ENCODE data around the gene C1R. TPM values are rescaled to one million over a fixed set of nuclear protein-coding genes. Genes with fewer than 3 reads are reported as not detected.
"Not testable (repeated sequence)": the region's sequence is repeated elsewhere in the genome, so short reads cannot be mapped to it uniquely, and the experiment has no call there.

The C1R gene
- total and polyA plus RNA-seq, 8 donors = 69.3 to 693 (median 87.1) TPM

DNA sequence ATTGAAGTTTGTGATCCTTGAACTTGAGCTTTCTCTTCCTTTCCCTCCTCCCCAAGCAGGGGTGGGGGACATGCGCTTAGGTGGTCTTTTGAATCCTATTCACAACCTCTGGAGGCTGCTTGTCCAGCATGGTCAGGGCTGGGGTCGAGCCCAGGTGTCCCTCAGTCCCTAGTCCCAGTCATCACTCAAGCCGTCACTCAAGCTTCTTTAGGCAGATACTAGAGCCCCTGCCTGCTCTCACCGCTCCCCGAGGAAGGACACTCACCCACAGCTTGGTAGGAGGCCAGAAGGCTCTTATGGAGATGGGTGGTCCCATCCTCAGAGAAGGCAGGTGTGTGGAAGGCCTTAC lies 17.3 kb upstream of the C1R start:
- peaks cover 12 to 70% of the 10 kb centered on the region in 2 donors for H3K4me1 ChIP-seq
- H3K36me3 ChIP-seq = peaks cover 0 to under 1% of the 10 kb centered on the region in 2 donors
- no peaks in the 10 kb centered on the region for H3K27me3 ChIP-seq
- H3K4me3 ChIP-seq = peak overlapping the region; percentile 35 to 70
- no peak for ATAC-seq
- intact Hi-C loops (cut with DNase I) = no loop called here
- peak overlapping the region; percentile 90 to 97 for H3K27ac ChIP-seq
- TF ChIP-seq, protein P1, sequence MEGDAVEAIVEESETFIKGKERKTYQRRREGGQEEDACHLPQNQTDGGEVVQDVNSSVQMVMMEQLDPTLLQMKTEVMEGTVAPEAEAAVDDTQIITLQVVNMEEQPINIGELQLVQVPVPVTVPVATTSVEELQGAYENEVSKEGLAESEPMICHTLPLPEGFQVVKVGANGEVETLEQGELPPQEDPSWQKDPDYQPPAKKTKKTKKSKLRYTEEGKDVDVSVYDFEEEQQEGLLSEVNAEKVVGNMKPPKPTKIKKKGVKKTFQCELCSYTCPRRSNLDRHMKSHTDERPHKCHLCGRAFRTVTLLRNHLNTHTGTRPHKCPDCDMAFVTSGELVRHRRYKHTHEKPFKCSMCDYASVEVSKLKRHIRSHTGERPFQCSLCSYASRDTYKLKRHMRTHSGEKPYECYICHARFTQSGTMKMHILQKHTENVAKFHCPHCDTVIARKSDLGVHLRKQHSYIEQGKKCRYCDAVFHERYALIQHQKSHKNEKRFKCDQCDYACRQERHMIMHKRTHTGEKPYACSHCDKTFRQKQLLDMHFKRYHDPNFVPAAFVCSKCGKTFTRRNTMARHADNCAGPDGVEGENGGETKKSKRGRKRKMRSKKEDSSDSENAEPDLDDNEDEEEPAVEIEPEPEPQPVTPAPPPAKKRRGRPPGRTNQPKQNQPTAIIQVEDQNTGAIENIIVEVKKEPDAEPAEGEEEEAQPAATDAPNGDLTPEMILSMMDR (IDR thresholded peaks at IDR 0.05) = no peak
- DNase-seq = peak in 1 of 4 donors; percentile 50
- H3K9me3 ChIP-seq = no peaks in the 10 kb centered on the region

DNA sequence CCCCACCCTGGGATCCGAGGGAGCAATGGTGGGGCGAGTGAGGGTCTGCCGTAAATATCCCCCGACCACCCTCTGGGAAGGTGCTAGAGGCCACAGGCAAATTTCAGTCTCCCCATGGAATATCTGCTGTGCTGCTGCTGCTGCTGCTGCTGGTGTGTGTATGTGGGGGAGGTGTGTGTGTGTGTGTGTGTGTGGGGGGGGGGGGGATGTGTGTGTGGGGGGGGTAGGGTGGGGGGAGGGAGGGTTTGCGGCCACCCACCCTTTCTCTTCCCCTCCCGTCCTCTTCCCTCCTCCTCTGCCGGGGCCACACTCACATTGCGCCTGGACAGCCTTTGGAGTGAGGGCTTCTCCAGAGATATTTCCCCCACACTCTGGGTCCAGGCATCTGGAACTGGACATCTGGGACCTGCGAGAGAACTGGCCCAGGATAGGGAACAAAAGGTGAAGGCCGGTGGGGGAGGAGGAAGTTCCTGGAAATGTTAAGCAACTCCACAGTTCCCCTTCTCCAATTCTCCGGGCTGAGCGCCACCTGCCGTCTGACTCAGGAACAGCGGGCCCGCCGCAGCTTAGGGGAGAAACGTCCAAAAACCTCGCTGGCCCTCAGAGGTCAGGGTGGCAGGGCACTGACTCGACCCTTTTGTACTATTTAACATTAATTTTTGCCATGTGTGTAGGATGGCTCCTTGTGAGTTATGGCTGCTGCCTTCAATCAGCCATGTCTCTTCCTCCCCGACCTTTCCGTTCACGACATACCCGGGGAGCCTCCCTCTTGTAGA lies 16.7 kb upstream of the C1R start, which contains the start of gene C1RL:
Gene C1RL, minus strand, starts transcription at position 419 of the 776 bp plus-strand sequence. Its CDS starts 34 bp downstream, at position 385.
- intact Hi-C loops (cut with DNase I) = no loop called here

DNA sequence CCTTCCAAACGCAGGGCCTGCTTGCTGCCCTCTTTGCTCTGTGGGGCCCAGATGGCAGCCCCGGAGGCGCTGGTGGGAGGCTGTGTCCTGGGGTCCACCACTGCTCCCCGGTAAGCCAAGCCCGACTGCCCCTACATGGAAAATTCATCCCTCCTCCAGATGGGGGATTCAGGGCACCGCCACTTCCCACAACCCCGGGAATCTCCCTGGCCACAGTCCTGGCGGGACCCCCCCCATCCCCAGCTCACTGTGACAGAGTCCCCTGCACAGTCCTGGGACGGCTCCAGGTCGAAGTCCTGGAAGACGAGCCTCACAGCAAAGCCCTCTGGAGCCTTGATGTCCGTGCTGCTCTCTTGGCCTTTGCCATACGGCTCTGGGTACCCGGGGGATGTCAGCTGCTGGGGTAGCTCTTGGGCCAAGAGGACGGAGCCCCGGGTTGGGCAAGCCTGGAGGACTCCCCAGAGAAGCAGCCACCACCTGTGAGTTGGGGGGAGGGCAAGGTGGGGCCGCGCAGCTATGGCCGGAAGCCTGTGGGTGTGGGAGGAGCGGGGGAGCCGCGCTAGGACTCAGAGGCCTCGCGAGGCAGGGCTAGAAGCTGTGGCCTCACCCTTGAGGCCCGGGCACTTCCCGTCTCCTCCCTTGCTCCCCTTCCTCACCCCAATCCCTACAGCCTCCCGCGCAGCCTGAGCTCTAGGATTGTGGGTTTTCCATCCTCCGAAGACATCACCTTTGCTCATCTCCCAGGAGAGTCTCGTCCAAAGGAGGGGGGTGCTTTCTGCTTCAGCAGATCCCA lies 16.0 kb upstream of the C1R start:
- intact Hi-C loops (cut with DNase I) = no loop called here
- peak; percentile 91 for ATAC-seq
- TF ChIP-seq, protein P1 (IDR thresholded peaks at IDR 0.05) = no peak
- peaks cover 12 to 64% of the 10 kb centered on the region in 2 donors for H3K4me1 ChIP-seq
- peak; percentile 70 to 96 (median 83) for DNase-seq
- H3K27me3 ChIP-seq = no peaks in the 10 kb centered on the region
- peak overlapping the region; percentile 90 to 97 for H3K27ac ChIP-seq
- H3K9me3 ChIP-seq = no peaks in the 10 kb centered on the region
- H3K4me3 ChIP-seq = peak overlapping the region; percentile 35 to 70
- peaks cover 0 to 13% of the 10 kb centered on the region in 2 donors for H3K36me3 ChIP-seq

More for the DNA sequence above, 16.7 kb upstream of the C1R start, which contains the start of gene C1RL:
- H3K4me3 ChIP-seq = peak within 1 kb of the TSS; percentile 35 to 70
- no peaks in the 10 kb centered on the region for H3K27me3 ChIP-seq
- DNase-seq (peak; percentile 86 to 97 (median 90)), ATAC-seq (peak; percentile 83)
- peaks cover 0 to 6% of the 10 kb centered on the region in 2 donors for H3K36me3 ChIP-seq
- peak within 1 kb of the TSS; percentile 90 to 97 for H3K27ac ChIP-seq
- peaks cover 12 to 70% of the 10 kb centered on the region in 2 donors for H3K4me1 ChIP-seq
- TF ChIP-seq, protein P1 (IDR thresholded peaks at IDR 0.05) = peak; percentile 97 to 98
- no peaks in the 10 kb centered on the region for H3K9me3 ChIP-seq

DNA sequence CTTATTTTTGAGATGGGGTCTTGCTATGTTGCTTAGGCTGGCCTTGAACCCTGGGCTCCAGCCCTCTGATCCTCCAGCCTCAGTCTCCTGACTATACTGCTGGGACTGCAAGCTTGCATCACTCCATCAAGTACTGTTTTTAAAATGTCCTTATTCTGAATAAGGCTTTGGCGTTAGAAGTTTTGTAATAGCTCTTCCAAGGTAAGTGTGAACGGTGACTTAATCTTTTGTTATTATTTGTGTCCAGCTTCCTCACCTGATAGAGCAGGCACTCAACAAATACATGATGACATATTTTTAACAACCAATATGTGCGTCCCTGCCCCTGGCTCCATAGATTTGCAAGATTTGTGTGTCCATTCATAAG lies 15.4 kb upstream of the C1R start:
- H3K27me3 ChIP-seq = no peaks in the 10 kb centered on the region
- H3K27ac ChIP-seq = peak overlapping the region; percentile 90 to 97
- peaks cover 12 to 59% of the 10 kb centered on the region in 2 donors for H3K4me1 ChIP-seq
- H3K9me3 ChIP-seq = no peaks in the 10 kb centered on the region
- H3K4me3 ChIP-seq = peak overlapping the region; percentile 35 to 70
- TF ChIP-seq, protein P1 (IDR thresholded peaks at IDR 0.05) = no peak
- DNase-seq = no peak
- H3K36me3 ChIP-seq = peaks cover 0 to 14% of the 10 kb centered on the region in 2 donors
- ATAC-seq = peak; percentile 39
- intact Hi-C loops (cut with DNase I) = no loop called here

DNA sequence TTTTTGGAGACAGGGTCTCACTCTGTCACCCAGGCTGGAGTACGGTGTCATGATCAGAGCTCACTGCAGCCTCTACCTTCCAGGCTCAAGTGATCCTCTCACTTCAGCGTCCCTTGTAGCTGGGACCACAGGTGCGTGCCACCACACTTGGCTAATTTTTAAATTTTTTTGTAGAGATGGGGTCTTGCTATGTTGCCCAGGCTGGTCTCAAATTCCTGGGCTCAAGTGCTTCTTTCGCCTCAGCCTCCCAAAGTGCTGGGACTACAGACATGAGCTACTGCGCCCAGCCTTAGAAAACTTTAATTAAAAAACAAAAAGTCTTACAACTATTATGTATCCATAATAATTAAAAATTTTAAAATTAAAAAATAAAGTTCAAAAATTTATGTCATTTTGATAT lies 14.9 kb upstream of the C1R start:
- H3K27me3 ChIP-seq; H3K9me3 ChIP-seq; ATAC-seq; DNase-seq; intact Hi-C loops (cut with DNase I): not testable (repeated sequence)
- Histone ChIP-seq H3K27ac (peak overlapping the region; percentile 90 to 97), H3K4me1 (peaks cover 12 to 59% of the 10 kb centered on the region in 2 donors), H3K36me3 (peaks cover 0 to 17% of the 10 kb centered on the region in 2 donors), H3K4me3 (peak overlapping the region in 1 of 2 donors; percentile 70)

Measured in left lung (tissue), 10 donors.